Cortex of kidney (tissue), 1 donor: Measurements from ENCODE around the gene DHODH.
"Not testable (repeated sequence)": the region's sequence is repeated elsewhere in the genome, so short reads cannot be mapped to it uniquely, and the experiment has no call there.

Experiments used
- DNase-seq: peaks from one replicate; lab custom pipeline; 2025; lab: John Stamatoyannopoulos, UW

DHODH gene

DNA sequence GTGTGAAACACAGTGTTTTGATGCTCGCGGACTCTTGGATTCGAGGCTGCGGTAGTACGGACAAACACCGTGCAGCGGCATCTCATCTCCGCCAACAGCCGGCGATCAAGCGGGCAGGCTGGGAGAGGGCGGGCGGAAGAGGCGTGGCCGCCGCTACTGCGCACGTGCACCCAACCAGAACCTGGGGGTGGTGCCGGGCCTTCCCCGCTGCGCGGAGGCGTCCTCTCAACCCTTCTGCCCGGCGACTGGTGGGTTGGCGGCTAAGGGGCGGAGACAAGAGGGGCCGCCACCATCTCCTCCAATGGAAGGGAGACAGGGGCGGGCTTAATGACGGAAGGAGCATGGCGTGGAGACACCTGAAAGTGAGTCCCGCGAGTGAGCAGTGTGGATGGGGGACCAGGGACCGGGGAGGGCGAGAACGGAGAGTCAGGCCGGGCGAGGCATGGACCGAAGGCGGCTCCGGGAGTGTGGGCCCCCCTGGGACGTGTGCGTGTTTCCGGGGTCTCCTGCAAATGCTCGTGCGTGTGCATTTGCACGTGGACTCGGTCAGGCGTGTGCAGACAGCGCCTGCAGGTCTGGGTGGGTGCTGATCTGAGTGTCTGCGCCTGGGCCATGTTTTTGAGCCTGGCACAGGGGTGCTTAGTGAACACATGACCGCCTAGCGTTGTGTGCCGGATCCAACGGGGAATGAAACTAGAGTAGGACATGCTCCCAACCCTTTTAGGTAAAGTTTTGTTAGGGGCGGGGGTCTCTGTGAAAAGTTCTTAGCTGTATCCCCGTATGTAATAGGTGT, at the start of gene DHODH:
Gene DHODH (plus strand): TSS at position 321 of the 793 bp plus-strand sequence. CDS start 21 bp downstream, at position 342.
- peak; percentile 59 for DNase-seq

- DNase-seq = no peak
Observed at GRCh38 chr16:71961066-71962039, 47.2 kb upstream of the DHODH start.

- no peak for DNase-seq
Observed at GRCh38 chr16:71963125-71963875, 45.2 kb upstream of the DHODH start.

DNA sequence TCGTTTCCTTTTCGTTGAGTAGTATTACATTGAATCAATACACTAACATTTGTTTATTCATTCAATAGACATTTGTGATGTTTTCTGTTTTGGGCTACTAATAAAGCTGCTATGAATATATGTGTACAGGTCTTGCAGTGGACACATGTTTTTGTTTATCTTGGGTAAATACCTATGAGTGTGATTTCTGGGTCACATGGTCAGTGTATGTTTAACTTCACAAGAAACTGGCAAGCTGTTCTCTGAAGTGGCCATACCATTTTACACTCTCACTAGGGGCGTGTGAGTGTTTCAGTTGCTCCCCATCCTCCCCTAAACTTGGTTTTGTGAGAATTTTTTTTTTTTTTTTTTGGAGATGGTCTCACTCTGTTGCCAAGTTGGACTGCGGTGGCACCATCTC, 43.3 kb upstream of the DHODH start:
- DNase-seq = no peak

DNA sequence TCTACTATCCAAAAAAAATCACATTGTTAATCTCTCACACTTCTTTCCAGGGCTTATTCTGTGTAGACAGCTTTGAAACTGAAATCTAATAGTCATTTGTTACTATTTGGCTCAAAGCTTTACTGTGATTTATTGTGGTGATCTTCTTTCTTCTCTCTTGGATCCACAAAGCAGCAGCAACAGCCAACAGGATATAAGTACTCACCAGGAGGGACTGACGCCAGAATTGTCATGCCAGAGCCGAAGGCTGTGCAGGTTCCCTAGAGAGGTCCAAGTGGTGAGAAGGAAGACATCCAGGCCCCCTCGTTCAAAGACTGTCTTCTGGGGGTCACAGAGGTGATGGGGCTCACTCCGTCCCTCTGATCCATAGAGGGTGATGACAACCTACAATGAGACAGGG, 41.6 kb upstream of the DHODH start:
- no peak for DNase-seq

GRCh38 chr16:71969353-71969752, 39.2 kb upstream of the DHODH start:
- no peak for DNase-seq

DNA sequence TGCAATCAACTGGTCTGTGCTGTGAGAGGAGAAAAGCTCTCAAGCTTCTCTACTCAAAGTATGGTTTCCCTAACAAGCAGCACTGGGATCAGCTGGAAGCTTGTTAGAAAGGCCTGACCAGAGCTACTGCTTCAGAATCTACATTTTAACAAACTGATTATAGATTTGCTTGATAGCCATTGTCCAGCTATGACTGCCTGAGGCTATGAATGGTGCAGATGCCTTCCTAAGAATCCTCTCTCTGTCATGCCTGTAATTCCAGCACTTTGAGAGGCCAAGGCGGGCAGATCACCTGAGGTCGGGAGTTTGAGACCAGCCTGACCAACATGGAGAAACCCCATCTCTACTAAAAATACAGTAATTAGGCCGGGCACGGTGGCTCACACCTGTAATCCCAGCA, 37.0 kb upstream of the DHODH start:
- DNase-seq = no peak

GRCh38 chr16:71972356-71972755, 36.2 kb upstream of the DHODH start:
- no peak for DNase-seq

- no peak for DNase-seq
Observed at GRCh38 chr16:71973001-71973400, 35.5 kb upstream of the DHODH start.

GRCh38 chr16:71974068-71974818, 34.3 kb upstream of the DHODH start:
- DNase-seq = no peak

DNA sequence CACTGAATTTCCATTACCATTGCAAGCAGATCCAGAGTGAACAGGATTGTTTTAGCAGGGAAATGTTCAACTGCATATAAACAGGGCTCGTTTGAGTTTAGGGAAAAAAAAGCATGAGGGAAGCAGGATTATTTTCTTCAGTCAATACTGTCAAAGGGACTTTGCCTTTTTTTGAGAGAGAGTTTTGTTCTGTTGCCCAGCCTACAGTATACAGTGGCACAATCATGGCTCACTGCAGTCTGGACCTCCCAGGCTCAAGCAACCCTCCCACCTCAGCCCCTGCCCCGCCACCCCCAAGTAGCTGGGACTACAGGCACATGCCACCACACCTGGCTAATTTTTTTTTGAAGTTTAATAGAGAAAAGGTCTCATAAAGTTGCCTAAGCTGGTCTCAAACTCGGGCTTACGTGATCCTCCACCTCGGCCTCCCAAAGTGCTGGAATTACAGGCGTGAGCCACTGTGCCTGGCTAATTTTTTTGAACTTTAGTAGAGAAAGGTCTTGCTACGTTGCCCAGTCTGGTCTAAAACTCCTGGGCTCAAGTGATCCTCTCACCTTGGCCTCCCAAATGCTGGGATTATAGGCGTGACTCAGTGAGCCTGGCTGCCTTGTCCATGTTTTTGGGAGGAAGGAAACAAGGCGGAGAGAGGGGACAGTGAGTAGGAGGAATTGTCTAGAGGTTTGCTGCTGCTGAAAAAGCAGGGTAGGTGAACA, 23.1 kb upstream of the DHODH start:
- no peak for DNase-seq

DNA sequence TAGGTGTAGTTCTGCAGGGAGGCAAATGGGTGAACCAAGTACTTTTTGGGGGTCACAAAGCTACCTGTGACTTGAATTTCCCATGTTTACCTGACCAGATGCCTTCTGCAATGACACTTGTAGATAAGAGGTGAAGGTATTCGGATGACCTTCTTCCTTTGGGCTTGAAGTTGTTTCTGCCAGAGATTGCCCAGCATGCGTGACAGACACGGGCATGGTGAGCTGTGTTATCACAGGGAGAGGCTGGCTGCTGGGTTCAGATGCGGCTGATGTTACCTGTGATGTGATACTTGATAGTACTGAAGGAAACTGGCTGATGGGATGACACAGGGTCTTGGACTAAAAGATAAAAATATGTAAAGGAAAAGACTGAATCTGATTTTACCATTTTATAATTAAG, 22.4 kb upstream of the DHODH start:
- DNase-seq = no peak

GRCh38 chr16:71995038-71995437, 13.5 kb upstream of the DHODH start:
- DNase-seq = no peak

DNA sequence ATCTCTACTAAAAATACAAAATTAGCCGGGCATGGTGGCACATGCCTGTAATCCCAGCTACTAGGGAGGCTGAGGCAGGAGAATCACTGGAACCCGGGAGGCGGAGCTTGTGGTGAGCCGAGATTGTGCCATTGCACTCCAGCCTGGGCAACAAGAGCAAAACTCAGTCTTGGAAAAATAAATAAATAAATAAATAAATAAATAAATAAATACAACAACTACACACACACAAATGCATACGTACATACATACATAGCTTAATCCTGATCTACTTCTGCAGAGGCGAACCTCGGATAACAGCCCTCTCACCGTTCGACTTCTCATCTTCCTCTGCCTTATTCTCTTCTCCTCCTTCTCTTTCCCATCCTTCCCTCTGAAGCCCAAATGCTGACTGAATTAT, 11.0 kb upstream of the DHODH start:
- DNase-seq = not testable (repeated sequence)

GRCh38 chr16:72001180-72001874, 7.2 kb upstream of the DHODH start:
- no peak for DNase-seq

- DNase-seq = no peak
Observed at GRCh38 chr16:72002619-72003018, 5.9 kb upstream of the DHODH start.

- not testable (repeated sequence) for DNase-seq
Observed at GRCh38 chr16:72008065-72008423, 500 bp upstream of the DHODH start.

DNA sequence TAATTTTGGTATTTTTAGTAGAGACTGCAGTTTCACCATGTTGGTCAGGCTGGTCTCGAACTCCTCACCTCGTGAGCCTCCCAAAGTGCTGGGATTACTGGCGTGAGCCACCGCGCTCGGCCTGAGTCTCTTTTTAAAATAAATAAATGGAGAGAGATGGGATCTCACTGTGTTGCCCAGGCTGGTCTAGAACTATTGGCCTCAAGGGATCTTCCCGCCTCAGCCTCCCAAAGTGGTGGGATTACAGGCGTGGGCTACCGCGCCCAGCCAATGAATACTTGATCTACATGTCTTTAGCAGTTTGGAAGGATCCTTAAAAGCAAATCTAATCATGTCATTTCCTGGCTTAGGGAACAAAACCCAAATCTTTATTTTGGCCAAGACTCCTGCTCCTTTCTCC, 1.2 kb downstream of the DHODH start:
- DNase-seq = no peak

DNA sequence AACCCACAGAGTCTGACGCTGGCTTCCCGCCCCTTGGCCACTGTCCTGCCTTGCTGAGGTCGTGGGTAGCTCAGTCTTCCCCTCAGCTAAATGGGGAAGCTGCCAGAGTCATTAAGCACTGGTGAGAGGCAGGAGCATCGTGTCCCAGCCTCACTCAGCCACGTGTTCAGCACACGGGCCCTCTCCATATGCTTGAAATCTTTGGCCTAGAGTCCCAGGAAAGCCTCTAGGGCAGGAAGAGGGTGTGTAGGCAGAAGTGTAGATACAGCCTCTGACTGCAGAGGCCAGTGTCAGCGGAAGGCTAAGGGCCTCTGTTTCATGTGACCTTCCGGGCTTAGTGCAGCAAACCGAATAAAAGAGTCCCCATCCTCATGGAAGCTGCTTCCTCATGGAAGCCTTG, 4.1 kb downstream of the DHODH start:
- DNase-seq = no peak

DNA sequence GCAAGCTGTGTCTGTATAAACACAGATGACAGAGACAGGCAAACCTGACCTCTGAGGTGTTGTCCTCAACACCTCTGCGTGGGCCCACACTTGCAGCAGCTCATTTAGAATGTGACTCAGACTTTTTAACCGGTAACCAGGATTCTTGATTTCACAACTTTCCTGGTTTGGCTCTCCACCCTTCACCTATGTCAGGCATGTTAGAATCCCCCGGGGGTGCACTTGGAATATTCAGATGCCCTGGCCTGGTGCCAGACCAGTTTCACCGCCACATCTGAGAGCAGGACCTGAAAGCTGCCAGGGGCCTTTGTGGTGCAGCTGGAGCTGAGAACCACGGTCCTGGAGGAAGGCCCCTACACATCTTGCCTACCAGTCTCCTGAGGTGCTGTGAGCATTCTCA, 4.8 kb downstream of the DHODH start:
- no peak for DNase-seq
